Measurements from ENCODE around the gene PCSK7. TPM values are rescaled to one million over a fixed set of nuclear protein-coding genes. Genes with fewer than 3 reads are reported as not detected.

Gene PCSK7
- total and polyA plus RNA-seq, 10 of the 15 experiments (the other 5 are each of a cell fraction or from before 2014, with no cell fraction given): 5.5 to 81.5 (median 51.6) TPM

DNA sequence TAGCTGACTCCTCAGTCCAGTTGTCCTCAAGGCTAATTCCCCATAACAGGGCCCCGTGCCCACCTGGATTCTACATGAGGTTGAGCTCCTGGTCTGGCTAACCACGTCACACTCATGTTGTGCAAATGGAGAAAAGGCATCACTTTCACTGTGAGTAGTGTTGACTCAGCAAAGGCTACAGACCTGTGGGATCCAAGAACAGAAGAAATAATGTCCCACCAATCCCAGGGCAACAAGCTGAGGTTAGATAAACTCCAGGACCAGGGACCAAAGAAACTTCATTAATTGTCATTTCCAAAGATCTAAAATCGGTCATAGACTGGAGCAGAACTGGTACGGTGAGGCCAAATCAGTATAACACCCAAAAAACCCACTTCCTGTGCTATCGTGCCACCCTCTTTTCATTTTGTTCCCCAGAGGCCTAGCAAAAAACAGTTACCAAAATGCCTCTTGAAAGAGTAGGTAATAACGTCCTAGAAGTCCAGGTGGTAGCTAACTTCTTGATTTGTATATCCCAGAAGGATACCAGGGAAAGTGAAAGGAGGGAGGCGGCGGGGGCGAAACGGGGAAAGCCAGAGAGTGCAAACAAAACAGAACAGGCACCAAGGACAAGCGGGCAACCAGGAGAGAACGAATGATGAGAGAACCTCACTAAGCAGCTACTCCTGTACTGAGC, 1.4 kb downstream of the PCSK7 start (continued):
- TF ChIP-seq BCL3 (IDR thresholded peaks at IDR 0.05; ENCODE audit: borderline replicate concordance, insufficient read depth, low read depth, low read length, poor library complexity, severe bottlenecking): peak; percentile 72
- no peak for TF ChIP-seq KDM1A (IDR thresholded peaks at IDR 0.05; ENCODE audit: borderline replicate concordance)
- 0 out of 2 replicates have a peak, but pooled peaks have one; percentile 22 for TF ChIP-seq NR2F1 (conservative IDR thresholded peaks at IDR 0.05)
- 0 out of 2 replicates have a peak, but pooled peaks have one; percentile 20 for TF ChIP-seq IRF4 (IDR thresholded peaks at IDR 0.05; ENCODE audit: low read depth, low read length)
- TF ChIP-seq EED (IDR thresholded peaks at IDR 0.05; ENCODE audit: low read depth): peak; percentile 55; the same call in 1 of the 2 replicates
- peak; percentile 70; the same call in 1 of the 2 replicates for TF ChIP-seq MTA2 (IDR thresholded peaks at IDR 0.05; ENCODE audit: low read depth)
- peak; percentile 88 for TF ChIP-seq DPF2 (IDR thresholded peaks at IDR 0.05)
- TF ChIP-seq SKIL (IDR thresholded peaks at IDR 0.05; ENCODE audit: low read depth, poor library complexity, severe bottlenecking): peak; percentile 68
- 0 out of 2 replicates have a peak, but pooled peaks have one; percentile 20 for TF ChIP-seq HCFC1 (IDR thresholded peaks at IDR 0.05; ENCODE audit: low read length)
- TF ChIP-seq POLR2A (IDR thresholded peaks at IDR 0.05; ENCODE audit: low read depth, low read length): 0 out of 2 replicates have a peak, but pooled peaks have one; percentile 23
- TF ChIP-seq MEF2B (IDR thresholded peaks at IDR 0.05; ENCODE audit: partially characterized antibody, poor library complexity, severe bottlenecking): peak; percentile 93
- TF ChIP-seq NFIC (IDR thresholded peaks at IDR 0.05; ENCODE audit: low read depth, low read length): peak; percentile 70; the same call in 1 of the 2 replicates
- no peak for TF ChIP-seq NFXL1 (IDR thresholded peaks at IDR 0.05; ENCODE audit: borderline replicate concordance)
- TF ChIP-seq RUNX3 (IDR thresholded peaks at IDR 0.05; ENCODE audit: low read length): peak; percentile 75
- TF ChIP-seq, protein P1, sequence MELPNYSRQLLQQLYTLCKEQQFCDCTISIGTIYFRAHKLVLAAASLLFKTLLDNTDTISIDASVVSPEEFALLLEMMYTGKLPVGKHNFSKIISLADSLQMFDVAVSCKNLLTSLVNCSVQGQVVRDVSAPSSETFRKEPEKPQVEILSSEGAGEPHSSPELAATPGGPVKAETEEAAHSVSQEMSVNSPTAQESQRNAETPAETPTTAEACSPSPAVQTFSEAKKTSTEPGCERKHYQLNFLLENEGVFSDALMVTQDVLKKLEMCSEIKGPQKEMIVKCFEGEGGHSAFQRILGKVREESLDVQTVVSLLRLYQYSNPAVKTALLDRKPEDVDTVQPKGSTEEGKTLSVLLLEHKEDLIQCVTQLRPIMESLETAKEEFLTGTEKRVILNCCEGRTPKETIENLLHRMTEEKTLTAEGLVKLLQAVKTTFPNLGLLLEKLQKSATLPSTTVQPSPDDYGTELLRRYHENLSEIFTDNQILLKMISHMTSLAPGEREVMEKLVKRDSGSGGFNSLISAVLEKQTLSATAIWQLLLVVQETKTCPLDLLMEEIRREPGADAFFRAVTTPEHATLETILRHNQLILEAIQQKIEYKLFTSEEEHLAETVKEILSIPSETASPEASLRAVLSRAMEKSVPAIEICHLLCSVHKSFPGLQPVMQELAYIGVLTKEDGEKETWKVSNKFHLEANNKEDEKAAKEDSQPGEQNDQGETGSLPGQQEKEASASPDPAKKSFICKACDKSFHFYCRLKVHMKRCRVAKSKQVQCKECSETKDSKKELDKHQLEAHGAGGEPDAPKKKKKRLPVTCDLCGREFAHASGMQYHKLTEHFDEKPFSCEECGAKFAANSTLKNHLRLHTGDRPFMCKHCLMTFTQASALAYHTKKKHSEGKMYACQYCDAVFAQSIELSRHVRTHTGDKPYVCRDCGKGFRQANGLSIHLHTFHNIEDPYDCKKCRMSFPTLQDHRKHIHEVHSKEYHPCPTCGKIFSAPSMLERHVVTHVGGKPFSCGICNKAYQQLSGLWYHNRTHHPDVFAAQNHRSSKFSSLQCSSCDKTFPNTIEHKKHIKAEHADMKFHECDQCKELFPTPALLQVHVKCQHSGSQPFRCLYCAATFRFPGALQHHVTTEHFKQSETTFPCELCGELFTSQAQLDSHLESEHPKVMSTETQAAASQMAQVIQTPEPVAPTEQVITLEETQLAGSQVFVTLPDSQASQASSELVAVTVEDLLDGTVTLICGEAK (IDR thresholded peaks at IDR 0.05; ENCODE audit: borderline replicate concordance): no peak
- peak; percentile 78 for TF ChIP-seq IKZF1 (conservative IDR thresholded peaks at IDR 0.05)
- peak; percentile 56 for TF ChIP-seq BCL11A (IDR thresholded peaks at IDR 0.05; ENCODE audit: low read depth, low read length)
- TF ChIP-seq, protein P2, sequence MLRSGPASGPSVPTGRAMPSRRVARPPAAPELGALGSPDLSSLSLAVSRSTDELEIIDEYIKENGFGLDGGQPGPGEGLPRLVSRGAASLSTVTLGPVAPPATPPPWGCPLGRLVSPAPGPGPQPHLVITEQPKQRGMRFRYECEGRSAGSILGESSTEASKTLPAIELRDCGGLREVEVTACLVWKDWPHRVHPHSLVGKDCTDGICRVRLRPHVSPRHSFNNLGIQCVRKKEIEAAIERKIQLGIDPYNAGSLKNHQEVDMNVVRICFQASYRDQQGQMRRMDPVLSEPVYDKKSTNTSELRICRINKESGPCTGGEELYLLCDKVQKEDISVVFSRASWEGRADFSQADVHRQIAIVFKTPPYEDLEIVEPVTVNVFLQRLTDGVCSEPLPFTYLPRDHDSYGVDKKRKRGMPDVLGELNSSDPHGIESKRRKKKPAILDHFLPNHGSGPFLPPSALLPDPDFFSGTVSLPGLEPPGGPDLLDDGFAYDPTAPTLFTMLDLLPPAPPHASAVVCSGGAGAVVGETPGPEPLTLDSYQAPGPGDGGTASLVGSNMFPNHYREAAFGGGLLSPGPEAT (IDR thresholded peaks at IDR 0.05; ENCODE audit: low read depth): peak; percentile 43; the same call in 1 of the 2 replicates
- no peak for TF ChIP-seq CBX3 (IDR thresholded peaks at IDR 0.05; ENCODE audit: borderline replicate concordance, low read depth)
- peak; percentile 31; the same call in 1 of the 2 replicates for TF ChIP-seq CBFB (IDR thresholded peaks at IDR 0.05; ENCODE audit: low read depth)
- TF ChIP-seq CREM (IDR thresholded peaks at IDR 0.05; ENCODE audit: low read depth): peak; percentile 60
- peak; percentile 80 to 83 for TF ChIP-seq IKZF2 (IDR thresholded peaks at IDR 0.05)

All from GM12878 (cell line).